Activated CD4-positive, CD25-positive, alpha-beta regulatory T cell (primary cell): ENCODE measurements around the gene HTRA2.

Source experiments
- DNase-seq, 4 experiments: peaks; one replicate each; lab custom pipeline; 2025; lab: John Stamatoyannopoulos, UW

Gene HTRA2

DNA sequence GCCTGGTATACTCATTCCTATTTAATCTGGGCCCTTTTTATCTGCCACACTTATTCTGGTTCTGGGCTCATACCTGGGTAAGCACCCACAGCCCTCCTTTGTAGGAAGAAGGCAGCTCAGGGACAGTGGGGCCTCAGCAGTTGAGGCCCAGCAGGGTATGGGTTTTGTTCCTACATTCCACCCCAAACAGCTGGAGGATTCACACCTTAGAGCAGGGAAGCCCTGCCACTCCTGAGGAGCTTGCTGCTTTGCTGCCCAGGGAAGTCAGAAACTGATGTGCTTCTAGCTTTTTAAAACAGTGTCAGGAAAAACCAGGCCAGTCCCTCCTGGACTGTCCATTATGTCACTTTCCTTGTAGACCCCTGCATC, 29.2 kb upstream of the HTRA2 start:
- no peak for DNase-seq

DNA sequence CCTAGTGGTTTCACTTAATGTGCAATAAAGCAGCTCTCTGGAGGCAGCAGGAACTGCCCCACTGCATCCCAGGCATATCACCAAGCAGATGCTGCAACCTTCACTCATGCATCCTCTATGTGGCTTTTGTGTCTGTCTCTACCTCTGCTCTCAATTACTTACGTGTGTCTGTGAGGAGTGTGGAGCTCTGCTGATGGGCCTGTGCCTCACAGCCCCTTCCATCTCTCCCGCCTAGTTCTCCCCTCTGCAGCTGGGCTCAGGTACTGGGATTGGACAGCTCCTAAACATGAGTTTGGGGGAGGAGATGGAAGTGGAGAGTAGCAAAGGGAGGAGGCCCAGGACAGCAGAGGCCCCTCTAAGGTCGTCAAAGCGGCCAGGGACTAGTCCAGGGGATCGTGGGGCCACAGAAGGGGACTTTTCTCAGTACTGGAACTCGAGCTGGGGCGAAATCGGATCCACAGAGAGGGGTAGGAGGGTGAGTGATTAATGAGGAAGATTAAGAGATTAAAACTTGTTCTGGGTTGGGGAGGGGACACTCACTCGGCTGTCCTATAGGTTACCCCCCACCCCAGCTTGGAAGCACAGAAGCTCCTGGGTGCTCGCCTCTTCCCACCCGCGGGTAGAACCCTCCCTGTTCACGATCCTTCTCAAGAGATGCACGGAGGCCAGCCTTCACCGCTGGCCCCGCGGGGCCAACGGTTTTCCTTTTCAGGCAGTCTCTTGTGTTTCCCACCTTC, 28.2 kb upstream of the HTRA2 start:
- DNase-seq = no peak

DNA sequence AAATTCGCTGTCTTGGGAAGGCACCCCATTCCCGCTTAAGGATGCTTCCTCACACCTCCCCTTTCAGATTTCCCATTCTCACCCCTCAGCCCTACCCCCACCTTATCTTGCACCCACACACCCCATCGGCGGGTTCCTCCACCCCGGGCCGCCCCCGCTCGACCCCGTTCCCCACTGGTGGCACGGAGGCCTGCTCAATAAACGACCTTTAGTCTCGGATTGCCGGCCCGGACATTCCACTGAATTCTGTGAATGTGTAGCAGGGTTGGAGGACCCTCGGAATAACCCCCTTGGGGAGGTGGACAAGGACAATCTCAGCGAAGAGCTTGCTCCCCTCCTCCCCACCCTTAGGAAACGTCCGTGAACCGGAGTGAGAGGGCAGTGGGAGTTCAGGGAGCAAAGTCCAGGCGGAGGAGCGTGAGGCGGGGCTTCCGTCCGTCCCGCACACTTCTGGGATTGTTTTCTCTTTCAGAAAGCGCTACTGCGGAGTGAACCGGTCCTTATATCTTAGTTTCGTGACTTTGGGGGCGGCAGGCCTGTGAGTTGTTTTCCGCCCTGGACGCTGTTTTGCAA, 27.5 kb upstream of the HTRA2 start:
- no peak for DNase-seq

DNA sequence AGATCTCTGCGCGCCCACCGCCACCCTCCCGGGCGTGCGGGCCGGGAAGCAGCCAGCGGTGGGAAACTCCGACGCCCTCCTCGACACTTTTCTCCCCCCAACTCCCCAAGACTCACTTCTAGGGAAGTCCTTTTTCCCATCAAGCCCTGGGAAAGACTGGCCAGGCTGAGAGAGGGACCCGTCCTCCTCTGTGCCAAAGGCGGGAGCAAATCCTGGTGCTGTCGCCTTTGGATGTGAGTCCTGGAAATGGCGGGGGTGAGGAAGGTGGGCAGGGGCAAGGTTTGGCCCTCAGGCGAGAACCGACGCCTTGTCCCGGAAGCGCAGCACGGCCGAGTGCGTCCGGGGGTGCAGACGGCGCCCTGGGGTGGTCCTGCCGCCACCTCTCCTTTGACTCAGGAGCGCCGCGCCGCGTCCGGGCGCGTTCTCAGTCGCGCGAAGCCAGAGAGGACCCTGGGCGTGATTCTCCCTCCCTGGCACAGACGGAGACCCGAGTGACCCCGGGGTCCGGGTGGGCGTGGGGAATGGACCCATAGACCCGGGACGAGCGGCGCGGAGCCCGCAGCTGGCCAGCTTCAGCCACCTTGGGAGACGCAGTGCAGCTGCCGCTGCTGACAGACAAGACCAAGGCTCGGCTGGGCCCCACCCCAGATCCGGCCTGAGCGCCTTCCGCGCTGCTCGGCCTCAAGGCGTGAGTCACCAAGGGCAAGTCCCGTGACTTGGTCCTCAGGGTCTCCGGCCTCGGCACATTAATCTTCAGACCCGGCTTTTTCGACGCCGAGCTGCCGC, 26.8 kb upstream of the HTRA2 start:
- peak in 1 of 4 experiments; percentile 32 for DNase-seq

GRCh38 chr2:74503506-74504475, 25.9 kb upstream of the HTRA2 start:
- DNase-seq = no peak

- DNase-seq = no peak
Observed at GRCh38 chr2:74504591-74504990, 25.1 kb upstream of the HTRA2 start.

DNA sequence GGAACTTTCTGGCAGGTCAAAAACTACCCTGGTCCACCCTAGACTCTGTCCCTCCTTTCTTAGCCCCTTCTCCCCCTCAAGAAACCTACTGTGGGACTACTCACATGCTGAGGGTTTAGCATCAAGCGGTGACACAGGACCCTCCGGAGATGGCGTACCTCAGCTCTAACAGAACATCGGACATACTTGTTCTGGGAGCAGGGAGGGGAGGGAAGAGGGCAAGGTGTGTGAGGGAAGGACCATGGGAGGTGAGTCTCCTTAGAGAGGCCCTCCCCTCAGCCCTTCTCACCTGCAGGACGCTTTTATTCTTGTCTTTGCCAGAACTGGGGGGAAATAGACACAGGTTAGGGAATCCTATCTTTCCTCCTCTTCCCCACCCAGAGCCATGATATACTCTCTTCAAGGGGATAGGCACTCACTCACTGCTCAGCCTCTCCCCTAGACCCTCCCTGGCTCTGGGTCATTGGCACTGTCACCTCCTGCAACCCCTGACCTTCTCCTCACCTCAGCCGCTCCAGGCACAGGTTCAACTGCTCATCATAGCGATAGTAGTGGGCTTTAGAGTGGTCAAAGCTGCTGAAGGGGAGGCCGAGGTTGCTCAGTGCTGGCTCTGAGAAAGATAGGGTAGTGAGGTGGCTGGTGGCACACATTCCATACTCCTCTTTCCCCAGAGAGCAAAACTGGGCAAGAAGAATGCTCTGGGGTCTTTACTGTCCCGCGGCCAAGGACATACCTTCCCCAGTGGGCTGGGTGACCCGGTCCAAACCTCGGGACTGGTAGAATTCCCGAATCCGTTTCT, 24.1 kb upstream of the HTRA2 start:
- no peak for DNase-seq

DNA sequence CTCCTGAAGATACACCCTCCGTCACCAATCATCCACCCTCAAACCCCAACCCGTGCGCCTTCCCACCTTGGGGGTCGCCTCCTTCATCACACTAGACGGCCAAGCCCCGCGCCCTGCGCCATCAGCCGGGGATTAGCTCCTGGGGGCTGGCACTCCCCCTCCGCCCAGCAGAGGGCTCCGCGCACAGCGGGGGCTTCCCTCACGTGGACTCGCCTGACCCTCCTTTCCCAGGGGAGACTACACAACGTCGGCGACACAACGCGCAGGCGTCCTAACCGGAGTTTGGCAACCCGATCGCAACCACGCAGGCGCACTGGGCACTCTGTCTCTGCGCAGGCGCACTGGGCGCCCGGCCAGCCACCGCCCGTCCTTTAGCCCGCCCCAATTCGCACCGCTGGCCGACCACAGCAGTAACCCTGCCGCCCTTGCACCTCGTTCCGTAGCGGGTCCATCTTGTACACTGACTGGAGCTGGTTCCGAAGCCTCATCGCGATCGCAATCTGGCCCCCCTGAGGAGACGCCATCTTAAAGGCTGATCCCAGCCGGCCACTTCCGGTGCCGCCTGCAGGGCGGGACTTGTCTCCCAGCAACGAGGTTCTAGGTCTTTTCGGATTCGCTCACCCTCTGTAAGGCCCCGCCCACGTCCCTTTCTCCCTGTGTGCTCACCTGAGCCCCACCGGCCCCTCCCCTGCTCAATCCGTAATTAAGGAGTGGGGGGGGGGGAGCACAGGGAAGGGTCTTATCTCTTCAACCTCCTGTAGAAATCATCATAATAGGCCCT, 22.4 kb upstream of the HTRA2 start, which contains the start of gene PCGF1:
Gene PCGF1 (minus strand): TSS at position 551 of the 781 bp plus-strand sequence. CDS start 27 bp downstream, at position 524.
- DNase-seq = peak; percentile 94 to 97 (median 97)

- DNase-seq = peak in 1 of 4 experiments; percentile 10
Observed at GRCh38 chr2:74507926-74508520, 21.7 kb upstream of the HTRA2 start.

DNA sequence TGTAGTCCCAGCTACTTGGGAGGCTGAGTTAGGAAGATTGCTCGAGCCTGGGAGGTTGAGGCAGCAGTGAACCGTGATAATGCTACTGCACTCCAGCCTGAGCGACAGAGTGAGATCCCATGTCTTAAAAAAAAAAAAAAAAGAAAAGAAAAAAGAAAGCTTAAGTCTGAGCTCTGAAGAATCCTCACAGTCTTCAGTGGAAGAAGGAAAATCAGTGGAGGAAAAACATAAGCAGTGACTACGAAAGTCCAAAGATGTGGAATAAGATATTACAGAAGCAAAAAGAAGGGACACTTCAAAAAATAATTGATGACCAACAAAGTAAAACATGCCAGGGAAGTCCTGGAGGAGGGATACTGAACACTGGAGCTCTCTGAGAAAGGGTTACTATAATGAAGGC, 19.5 kb upstream of the HTRA2 start:
- DNase-seq = no peak

DNA sequence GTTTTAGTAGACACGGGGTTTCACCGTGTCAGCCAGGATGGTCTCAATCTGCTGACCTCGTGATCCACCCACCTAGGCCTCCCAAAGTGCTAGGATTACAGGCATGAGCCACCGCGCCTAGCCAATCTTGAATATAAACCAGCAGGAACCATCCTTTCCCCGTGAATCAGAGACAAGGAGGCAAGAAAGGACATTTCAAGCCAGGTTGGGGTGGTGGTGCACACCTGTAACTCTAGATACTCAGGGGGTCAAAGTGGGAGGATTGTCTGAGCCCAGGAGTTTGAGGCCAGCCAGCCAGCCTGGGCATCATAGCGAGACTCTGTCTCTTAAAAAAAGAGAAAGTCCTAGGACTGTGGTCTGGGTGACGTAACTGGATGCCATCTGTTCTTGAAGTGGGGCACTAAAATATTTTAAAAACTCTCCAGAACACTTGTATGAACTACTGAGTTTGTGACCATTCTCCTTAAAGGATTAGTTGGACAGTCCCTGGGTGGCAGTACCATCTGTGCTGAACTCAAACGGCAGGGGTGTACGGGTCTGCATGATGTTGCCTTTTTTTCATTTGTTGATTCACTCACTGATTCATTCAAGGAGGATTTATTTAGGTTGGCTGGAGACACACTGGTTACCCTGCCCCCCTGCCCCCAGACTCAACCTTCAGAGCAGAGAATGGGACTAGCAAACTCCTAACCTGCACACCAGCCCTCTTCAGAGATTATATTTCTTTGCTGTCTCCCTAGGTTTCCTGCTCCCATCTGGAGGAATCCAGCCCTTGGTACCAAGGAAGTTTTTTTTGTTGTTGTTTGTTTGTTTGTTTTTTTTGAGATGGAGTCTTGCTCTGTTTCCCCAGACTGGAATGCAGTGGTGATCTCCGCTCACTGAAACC, 18.4 kb upstream of the HTRA2 start:
- DNase-seq = no peak

DNA sequence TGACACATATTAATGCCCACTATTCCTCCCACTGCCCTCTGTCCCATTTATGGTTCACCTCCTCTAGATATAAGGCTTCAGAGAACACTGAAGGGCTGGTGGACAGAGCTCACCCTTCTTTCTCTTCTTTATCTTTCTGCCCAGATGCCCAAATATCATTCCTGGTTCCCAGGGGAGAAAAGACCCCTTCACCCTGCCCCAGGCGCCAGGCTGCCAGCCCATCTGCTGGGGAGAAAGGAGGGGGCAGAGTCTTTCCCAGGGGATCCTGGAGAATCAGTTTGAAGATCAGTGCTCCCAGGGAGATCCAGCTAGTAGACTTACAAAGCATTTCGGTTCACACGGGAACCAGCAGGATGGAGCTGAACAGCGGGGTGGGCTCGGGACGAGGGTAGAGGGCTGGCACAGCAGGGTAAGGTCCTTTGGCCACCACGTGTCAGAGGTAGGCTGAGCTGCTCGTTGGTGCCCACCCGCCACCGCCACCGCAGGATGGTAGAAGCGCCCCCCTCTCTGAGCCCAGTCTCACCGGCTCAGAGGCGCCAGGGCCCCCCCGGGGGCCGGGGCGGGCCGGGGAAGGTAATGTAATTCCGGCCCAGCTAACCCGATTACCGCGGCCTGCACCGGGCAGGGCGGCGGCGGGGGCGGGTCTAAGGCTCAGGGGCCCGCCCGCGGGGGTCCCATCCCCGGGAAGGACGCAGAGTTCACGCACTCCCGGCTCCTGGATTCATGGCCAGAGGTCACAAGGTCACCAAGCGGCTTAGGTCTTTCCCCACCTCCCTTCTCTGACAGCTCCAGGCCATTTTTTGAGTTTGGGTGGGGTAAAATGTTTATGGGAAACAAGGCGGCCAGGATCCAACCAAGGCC, 16.8 kb upstream of the HTRA2 start:
- DNase-seq = no peak

GRCh38 chr2:74513605-74514367, 15.9 kb upstream of the HTRA2 start:
- no peak for DNase-seq

DNA sequence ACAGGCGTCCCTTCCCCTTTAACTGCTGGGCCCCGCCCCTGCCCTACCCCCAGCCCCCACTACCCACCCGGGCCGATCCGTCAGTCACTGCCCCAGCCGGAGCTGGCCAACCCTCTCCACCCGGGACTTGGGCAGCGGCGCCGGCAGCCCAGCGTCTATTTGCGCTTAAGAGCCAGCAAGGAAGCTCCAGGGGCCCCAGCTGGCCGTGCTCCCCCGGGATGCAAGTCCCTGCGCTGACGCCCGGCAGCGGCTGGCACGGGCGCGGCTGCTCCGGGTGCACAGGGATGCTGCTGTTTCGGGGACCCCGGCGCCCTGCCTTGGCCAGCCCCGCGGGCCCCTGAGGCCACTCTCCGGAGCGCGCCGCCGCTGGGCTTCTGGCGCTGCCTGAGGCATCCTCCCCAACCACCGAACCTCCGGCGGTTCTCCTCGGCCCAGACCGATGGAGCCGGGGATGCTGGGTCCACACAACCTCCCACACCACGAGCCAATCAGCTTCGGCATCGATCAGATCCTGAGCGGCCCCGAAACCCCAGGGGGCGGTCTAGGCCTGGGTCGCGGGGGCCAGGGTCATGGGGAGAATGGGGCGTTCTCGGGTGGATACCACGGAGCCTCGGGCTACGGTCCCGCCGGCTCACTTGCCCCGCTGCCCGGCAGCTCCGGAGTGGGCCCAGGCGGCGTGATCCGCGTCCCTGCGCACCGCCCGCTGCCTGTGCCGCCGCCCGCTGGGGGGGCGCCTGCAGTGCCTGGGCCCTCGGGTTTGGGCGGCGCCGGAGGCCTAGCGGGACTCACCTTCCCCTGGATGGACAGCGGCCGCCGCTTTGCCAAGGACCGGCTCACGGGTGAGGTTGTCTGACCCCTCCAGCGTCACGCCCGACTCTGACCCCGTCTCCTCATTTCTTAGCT, 15.1 kb upstream of the HTRA2 start, which contains the start of gene TLX2:
Gene TLX2 (plus strand): TSS at position 83 of the 903 bp plus-strand sequence. CDS start 357 bp downstream, at position 440.
- no peak for DNase-seq

DNA sequence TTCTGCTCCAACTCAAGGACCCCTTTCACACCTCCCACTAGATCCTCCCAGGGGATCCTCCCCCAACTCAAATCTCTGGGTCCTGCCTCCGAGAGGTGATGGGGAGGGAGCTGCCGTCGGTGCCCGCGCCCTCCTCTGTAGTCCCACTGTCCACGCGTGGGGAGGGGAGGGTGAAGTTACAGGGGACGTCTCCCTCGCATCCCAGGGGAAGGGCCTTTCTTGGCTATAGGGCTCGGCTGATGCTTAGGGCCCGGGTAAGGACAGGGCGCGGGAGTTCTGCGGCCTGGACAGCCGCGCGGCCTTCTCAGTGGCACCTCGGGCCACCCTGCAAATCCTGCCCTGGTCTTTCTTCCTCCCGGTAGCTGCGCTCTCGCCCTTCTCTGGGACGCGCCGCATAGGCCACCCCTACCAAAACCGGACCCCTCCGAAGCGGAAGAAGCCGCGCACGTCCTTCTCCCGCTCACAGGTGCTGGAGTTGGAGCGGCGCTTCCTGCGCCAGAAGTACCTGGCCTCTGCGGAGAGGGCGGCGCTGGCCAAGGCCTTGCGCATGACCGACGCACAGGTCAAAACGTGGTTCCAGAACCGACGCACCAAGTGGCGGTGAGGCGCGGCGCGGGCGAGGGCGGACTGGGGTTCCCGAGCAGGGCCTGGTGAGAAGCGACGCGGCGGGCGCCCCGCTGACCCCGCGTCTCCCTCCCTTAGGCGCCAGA, 14.3 kb upstream of the HTRA2 start:
- no peak for DNase-seq
